Testis (tissue), 2 donors: Measurements from ENCODE around the gene TBC1D8B.

Experiments used
- POLR2A ChIP-seq: fragments of 450-650 bp; IDR thresholded peaks from one replicate; pipeline ENCODE4 v1.6.1; 2017; ENCODE audit warnings: antibody characterized with exemption, mild to moderate bottlenecking, moderate library complexity
- TF ChIP-seq, protein P1 (sequence below), 3 experiments: fragments of 450-650 bp in 2 of 3; fragments of 200-600 bp in 1 of 3; sonication (generic) in 1 of 3; IDR thresholded peaks; one replicate each; pipeline ENCODE4 v1.5.1; 2016 to 2019; ENCODE audit warnings: antibody characterized with exemption in 3 of 3, mild to moderate bottlenecking in 2 of 3, moderate library complexity in 1 of 3

DNA sequence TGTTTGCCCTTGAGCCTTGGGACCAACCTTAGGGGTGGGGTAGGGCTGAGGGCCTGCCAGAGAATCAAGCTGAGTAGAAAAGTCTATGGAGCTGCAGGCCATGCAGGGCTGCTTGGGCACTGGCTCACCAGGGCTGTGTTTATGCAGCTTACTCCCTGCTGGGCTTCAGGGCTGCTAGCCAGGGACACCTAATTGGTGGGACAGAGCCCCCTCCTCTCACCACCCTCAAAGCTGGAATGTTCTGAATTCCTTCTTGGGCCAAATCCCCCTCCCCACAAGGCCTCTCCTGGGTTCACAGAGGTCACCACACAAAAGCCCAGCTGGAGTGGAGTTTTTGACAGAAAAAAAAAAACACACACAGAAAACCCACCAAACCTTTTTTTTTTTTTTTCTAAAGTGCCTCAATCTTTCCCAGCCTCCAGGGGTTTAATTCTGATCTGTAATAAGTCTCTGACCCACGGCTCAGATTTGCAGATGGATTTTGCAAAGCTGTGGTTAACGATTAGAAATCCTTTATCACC is 117.5 kb downstream of the TBC1D8B start, which contains the start of gene CLDN2:
- TF ChIP-seq, protein P1, sequence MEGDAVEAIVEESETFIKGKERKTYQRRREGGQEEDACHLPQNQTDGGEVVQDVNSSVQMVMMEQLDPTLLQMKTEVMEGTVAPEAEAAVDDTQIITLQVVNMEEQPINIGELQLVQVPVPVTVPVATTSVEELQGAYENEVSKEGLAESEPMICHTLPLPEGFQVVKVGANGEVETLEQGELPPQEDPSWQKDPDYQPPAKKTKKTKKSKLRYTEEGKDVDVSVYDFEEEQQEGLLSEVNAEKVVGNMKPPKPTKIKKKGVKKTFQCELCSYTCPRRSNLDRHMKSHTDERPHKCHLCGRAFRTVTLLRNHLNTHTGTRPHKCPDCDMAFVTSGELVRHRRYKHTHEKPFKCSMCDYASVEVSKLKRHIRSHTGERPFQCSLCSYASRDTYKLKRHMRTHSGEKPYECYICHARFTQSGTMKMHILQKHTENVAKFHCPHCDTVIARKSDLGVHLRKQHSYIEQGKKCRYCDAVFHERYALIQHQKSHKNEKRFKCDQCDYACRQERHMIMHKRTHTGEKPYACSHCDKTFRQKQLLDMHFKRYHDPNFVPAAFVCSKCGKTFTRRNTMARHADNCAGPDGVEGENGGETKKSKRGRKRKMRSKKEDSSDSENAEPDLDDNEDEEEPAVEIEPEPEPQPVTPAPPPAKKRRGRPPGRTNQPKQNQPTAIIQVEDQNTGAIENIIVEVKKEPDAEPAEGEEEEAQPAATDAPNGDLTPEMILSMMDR (IDR thresholded peaks at IDR 0.05) = no peak
- TF ChIP-seq POLR2A = no peak
